ENCODE results near the gene KCNMB1. TPM values are rescaled to one million over a fixed set of nuclear protein-coding genes. Genes with fewer than 3 reads are reported as not detected.

Gene KCNMB1
- polyA plus RNA-seq, 1 experiment, result 0.04 TPM

GRCh38 chr5:170342153-170342725 lies 46.9 kb downstream of the KCNMB1 start:
- CTCF ChIA-PET, result no interaction called here
- DNase-seq (ENCODE audit: low read depth), result no peak

GRCh38 chr5:170341545-170341944 lies 47.6 kb downstream of the KCNMB1 start:
- Histone ChIP-seq H3K36me3 (ENCODE audit: control insufficient read depth, insufficient read depth, low read length) (no peaks in the 10 kb centered on the region), H3K27me3 (ENCODE audit: control insufficient read depth, insufficient read depth, low read length) (no peaks in the 10 kb centered on the region), H3K4me3 (ENCODE audit: low read depth, low read length) (no peak overlapping the region)
- ChIA-PET CTCF (no interaction called here), POLR2A (no interaction called here)
- no peak for TF ChIP-seq CTCF (IDR thresholded peaks at IDR 0.05; ENCODE audit: insufficient read depth, low read depth, low read length)
- no peak for DNase-seq (ENCODE audit: low read depth)

More at GRCh38 chr5:170342153-170342725, 46.9 kb downstream of the KCNMB1 start:
- no peak overlapping the region for H3K4me3 ChIP-seq (ENCODE audit: low read depth, low read length)
- no peaks in the 10 kb centered on the region for H3K36me3 ChIP-seq (ENCODE audit: control insufficient read depth, insufficient read depth, low read length)
- H3K27me3 ChIP-seq (ENCODE audit: control insufficient read depth, insufficient read depth, low read length), result no peaks in the 10 kb centered on the region
- no peak for TF ChIP-seq CTCF (IDR thresholded peaks at IDR 0.05; ENCODE audit: insufficient read depth, low read depth, low read length)
- POLR2A ChIA-PET, result no interaction called here

GRCh38 chr5:170339780-170340167 lies 49.4 kb downstream of the KCNMB1 start:
- Histone ChIP-seq H3K36me3 (ENCODE audit: control insufficient read depth, insufficient read depth, low read length) (no peaks in the 10 kb centered on the region), H3K4me3 (ENCODE audit: low read depth, low read length) (no peak overlapping the region), H3K27me3 (ENCODE audit: control insufficient read depth, insufficient read depth, low read length) (no peaks in the 10 kb centered on the region)
- DNase-seq (ENCODE audit: low read depth), result no peak
- POLR2A ChIA-PET, result no interaction called here
- CTCF ChIA-PET, result no interaction called here
- no peak for TF ChIP-seq CTCF (IDR thresholded peaks at IDR 0.05; ENCODE audit: insufficient read depth, low read depth, low read length)

GRCh38 chr5:170338933-170339779 lies 50.0 kb downstream of the KCNMB1 start:
- ChIA-PET POLR2A (no interaction called here), CTCF (interaction anchor here (0.6 kb wide), 1 partner anchor 232 kb away, joined by 3 read pairs; no protein-coding TSS in a partner anchor)
- Histone ChIP-seq H3K27me3 (ENCODE audit: control insufficient read depth, insufficient read depth, low read length) (no peaks in the 10 kb centered on the region), H3K4me3 (ENCODE audit: low read depth, low read length) (no peak overlapping the region), H3K36me3 (ENCODE audit: control insufficient read depth, insufficient read depth, low read length) (no peaks in the 10 kb centered on the region)
- TF ChIP-seq CTCF (IDR thresholded peaks at IDR 0.05; ENCODE audit: insufficient read depth, low read depth, low read length), result no peak
- DNase-seq (ENCODE audit: low read depth), result no peak

- ChIA-PET CTCF (interaction anchor here (0.6 kb wide), 1 partner anchor 232 kb away, joined by 3 read pairs; no protein-coding TSS in a partner anchor), POLR2A (no interaction called here)
- Histone ChIP-seq H3K27me3 (ENCODE audit: control insufficient read depth, insufficient read depth, low read length) (no peaks in the 10 kb centered on the region), H3K36me3 (ENCODE audit: control insufficient read depth, insufficient read depth, low read length) (no peaks in the 10 kb centered on the region), H3K4me3 (ENCODE audit: low read depth, low read length) (no peak overlapping the region)
- no peak for TF ChIP-seq CTCF (IDR thresholded peaks at IDR 0.05; ENCODE audit: insufficient read depth, low read depth, low read length)
- no peak for DNase-seq (ENCODE audit: low read depth)
These were observed 50.9 kb downstream of the KCNMB1 start for GRCh38 chr5:170338291-170338690.

All from BJ (cell line).